Brain microvascular endothelial cell (primary cell): ENCODE results near the gene ALMS1.
"Not testable (repeated sequence)": the region's sequence is repeated elsewhere in the genome, so short reads cannot be mapped to it uniquely, and the experiment has no call there.

Experiments
- DNase-seq: peaks from one replicate; pipeline ENCODE4 v3.0.0-alpha.2; 2020
- H3K27ac ChIP-seq: fragments of 250-450 bp; sonication (Bioruptor Pico); 2 replicates; pipeline ENCODE4 v1.5.1; 2020; ENCODE audit warnings: mild to moderate bottlenecking, moderate library complexity
- H3K27me3 ChIP-seq: fragments of 250-450 bp; sonication (Bioruptor Pico); replicated peaks from 2 replicates; pipeline ENCODE4 v1.5.1; 2020; ENCODE audit warnings: mild to moderate bottlenecking
- H3K36me3 ChIP-seq: fragments of 250-450 bp; sonication (Bioruptor Pico); replicated peaks from 2 replicates; pipeline ENCODE4 v1.5.1; 2020; ENCODE audit warnings: mild to moderate bottlenecking
- H3K4me3 ChIP-seq: 2 replicates; pipeline ENCODE4 v1.5.1; 2011; ENCODE audit warnings: low read depth, mild to moderate bottlenecking, control low read depth, low read length, moderate library complexity
- CTCF ChIP-seq: IDR thresholded peaks from 2 replicates; pipeline ENCODE4 v1.5.1; 2011; ENCODE audit warnings: low read depth, mild to moderate bottlenecking, moderate library complexity, low read length, control low read depth, inconsistent platforms; ENCODE audit errors: missing control alignments
- in situ Hi-C: cut with HindIII; loops from 2 replicates; pipeline ENCODE4 v1.10.0; 2017; ENCODE audit warnings: low sequenced_read_pairs, low pct_ligation_motif_present

ALMS1 gene

GRCh38 chr2:73532381-73532780 lies 146.7 kb downstream of the ALMS1 start:
- in situ Hi-C loops: no loop called here
- Histone ChIP-seq H3K36me3 (no peaks in the 10 kb centered on the region), H3K4me3 (no peak overlapping the region), H3K27me3 (no peaks in the 10 kb centered on the region), H3K27ac (no peak overlapping the region)
- DNase-seq: no peak
- no peak for TF ChIP-seq CTCF

GRCh38 chr2:73536133-73536840 lies 150.7 kb downstream of the ALMS1 start:
- no peak overlapping the region for H3K4me3 ChIP-seq
- in situ Hi-C loops: no loop called here
- H3K27ac ChIP-seq: no peak overlapping the region
- TF ChIP-seq CTCF: no peak
- H3K36me3 ChIP-seq: no peaks in the 10 kb centered on the region
- no peaks in the 10 kb centered on the region for H3K27me3 ChIP-seq
- DNase-seq: no peak

GRCh38 chr2:73560875-73561274 lies 175.2 kb downstream of the ALMS1 start:
- H3K27ac ChIP-seq, H3K27me3 ChIP-seq, H3K4me3 ChIP-seq, DNase-seq, in situ Hi-C loops, H3K36me3 ChIP-seq: not testable (repeated sequence)

GRCh38 chr2:73561422-73561821 lies 175.8 kb downstream of the ALMS1 start:
- H3K27ac ChIP-seq: no peak overlapping the region
- no peak for DNase-seq
- H3K36me3 ChIP-seq: no peaks in the 10 kb centered on the region
- in situ Hi-C loops: no loop called here
- no peaks in the 10 kb centered on the region for H3K27me3 ChIP-seq
- no peak for TF ChIP-seq CTCF
- no peak overlapping the region for H3K4me3 ChIP-seq

GRCh38 chr2:73564986-73565385 lies 179.3 kb downstream of the ALMS1 start:
- Histone ChIP-seq H3K27me3 (no peaks in the 10 kb centered on the region), H3K36me3 (no peaks in the 10 kb centered on the region), H3K27ac (no peak overlapping the region), H3K4me3 (no peak overlapping the region)
- DNase-seq: no peak
- in situ Hi-C loops: no loop called here
- no peak for TF ChIP-seq CTCF

- H3K27ac ChIP-seq: no peak overlapping the region
- no peak overlapping the region for H3K4me3 ChIP-seq
- no peak for TF ChIP-seq CTCF
- H3K36me3 ChIP-seq: no peaks in the 10 kb centered on the region
- no peaks in the 10 kb centered on the region for H3K27me3 ChIP-seq
- in situ Hi-C loops: no loop called here
- no peak for DNase-seq
These were observed 180.7 kb downstream of the ALMS1 start for GRCh38 chr2:73566288-73566878.
